HG02840 (cell line): ENCODE data around the gene NOP58.
"Not testable (repeated sequence)": the region's sequence is repeated elsewhere in the genome, so short reads cannot be mapped to it uniquely, and the experiment has no call there.

Experiments
- ATAC-seq: cut with Tn5 transposase; IDR thresholded peaks from one replicate; pipeline ENCODE4 v1.9.1; 2021; ENCODE audit warnings: mild to moderate bottlenecking, moderate library complexity, moderate number of reproducible peaks; ENCODE audit not compliant: unreplicated experiment, low FRiP score

The NOP58 gene, protein sequence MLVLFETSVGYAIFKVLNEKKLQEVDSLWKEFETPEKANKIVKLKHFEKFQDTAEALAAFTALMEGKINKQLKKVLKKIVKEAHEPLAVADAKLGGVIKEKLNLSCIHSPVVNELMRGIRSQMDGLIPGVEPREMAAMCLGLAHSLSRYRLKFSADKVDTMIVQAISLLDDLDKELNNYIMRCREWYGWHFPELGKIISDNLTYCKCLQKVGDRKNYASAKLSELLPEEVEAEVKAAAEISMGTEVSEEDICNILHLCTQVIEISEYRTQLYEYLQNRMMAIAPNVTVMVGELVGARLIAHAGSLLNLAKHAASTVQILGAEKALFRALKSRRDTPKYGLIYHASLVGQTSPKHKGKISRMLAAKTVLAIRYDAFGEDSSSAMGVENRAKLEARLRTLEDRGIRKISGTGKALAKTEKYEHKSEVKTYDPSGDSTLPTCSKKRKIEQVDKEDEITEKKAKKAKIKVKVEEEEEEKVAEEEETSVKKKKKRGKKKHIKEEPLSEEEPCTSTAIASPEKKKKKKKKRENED

DNA sequence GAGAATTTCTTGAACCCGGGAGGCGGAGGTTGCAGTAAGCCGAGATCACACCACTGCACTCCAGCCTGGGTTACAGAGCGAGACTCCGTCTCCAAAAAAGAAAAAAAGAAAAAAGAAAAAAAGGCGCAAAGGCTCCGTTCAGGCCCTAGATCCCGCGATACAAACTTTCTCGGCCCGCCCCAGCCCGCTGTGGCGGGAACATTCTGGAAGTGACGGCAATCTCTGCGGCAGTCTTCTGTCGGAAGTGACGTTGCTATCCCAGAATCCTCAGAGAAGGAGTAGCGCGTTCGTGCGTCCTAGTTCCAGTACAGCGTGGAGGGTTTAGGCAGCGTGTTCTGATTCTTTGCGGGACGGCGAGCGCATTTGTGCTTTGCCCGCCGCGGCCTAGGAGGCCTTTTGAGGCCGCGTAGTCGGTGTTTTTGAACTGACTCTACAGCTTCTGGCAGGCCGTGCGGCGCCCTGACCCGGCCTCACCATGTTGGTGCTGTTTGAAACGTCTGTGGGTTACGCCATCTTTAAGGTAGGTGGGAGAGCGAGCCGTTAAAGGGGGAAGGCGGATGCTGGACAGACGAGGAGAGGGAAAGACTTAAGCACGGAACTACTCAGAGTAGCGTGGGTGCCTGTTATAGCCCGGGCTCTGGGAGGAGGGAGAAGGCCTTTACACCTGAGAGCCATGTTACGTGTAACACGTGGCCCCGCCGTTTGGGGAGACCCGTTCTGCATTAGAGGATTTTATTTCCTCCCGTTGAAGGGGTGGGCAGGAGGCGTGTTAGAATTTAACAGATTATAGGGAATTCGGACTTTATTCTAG is at the start of gene NOP58:
Gene NOP58 (plus strand): TSS at position 297 of the 811 bp plus-strand sequence. CDS start 179 bp downstream, at position 476.
- peak; percentile 93 for ATAC-seq

GRCh38 chr2:202221873-202222272 is 43.7 kb upstream of the NOP58 start:
- no peak for ATAC-seq

DNA sequence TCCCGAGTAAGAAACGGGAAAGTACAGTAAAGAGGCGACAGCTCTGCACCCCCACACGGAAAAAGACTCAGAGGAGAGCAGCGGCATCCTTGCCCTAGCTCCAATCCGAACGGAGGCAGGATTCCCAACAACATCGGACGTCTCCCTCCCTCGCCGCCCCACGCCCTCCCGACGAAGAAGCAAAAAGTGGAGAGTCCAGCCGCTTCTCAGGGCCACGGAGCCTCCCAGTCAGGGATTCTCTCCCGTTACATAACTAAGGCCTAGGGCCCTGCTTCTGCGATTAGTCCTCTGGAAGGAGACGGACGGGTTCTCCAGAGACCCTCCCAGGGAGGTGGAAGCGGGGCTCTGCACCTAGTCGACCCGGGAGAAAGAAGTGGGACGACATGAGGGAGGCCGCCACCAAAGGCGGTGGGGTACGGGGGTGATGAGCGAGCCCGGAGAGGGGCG is 27.8 kb upstream of the NOP58 start:
- ATAC-seq: peak; percentile 26

- peak; percentile 98 for ATAC-seq
These were observed 27.0 kb upstream of the NOP58 start, which contains the start of gene SUMO1 for GRCh38 chr2:202238234-202239197. TSS of gene SUMO1 (minus strand) at chr2:202238597. CDS start at chr2:202238451, 146 bp downstream.

DNA sequence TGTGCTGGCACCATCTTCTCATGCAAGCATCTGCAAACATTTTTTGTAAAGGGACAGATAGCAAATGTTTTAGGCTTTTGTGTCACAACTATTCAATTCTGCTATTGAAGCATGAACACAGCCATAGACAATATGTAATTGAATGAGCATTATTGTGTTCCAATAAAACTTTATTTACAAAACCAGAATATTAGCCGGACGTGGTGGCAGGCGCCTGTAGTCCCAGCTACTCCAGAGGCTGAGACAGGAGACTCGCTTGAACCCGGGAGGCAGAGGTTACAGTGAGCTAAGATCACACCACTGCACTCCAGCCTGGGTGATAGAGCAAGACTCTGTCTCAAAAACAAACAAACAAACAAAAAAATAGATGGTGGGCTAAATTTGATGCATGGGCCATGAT is 17.9 kb upstream of the NOP58 start:
- ATAC-seq: not testable (repeated sequence)

GRCh38 chr2:202249521-202250253 is 15.9 kb upstream of the NOP58 start:
- no peak for ATAC-seq

GRCh38 chr2:202251494-202251893 is 14.1 kb upstream of the NOP58 start:
- no peak for ATAC-seq

- ATAC-seq: no peak
These were observed 4.0 kb upstream of the NOP58 start for GRCh38 chr2:202261531-202261930.

GRCh38 chr2:202267495-202267894 is 1.9 kb downstream of the NOP58 start:
- ATAC-seq: no peak

GRCh38 chr2:202269585-202269984 is 4.0 kb downstream of the NOP58 start:
- ATAC-seq: no peak

DNA sequence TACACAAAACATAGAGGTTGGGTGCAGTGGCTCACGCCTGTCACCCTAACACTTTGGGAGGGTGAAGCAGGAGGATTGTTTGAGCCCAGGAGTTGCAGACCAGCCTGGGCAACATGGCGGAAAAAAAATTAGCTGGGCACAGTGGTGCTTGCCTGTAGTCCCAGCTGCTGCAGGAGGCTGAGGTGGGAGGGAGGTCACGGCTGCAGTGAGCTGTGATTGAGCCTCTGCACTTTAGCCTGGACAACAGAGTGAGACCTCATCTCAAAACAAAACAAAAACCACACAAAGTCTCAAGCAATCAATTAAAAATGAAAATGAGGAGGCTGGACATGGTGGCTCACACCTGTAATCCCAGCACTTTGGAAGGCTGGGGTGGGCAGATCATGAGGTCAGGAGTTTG is 4.9 kb downstream of the NOP58 start:
- ATAC-seq: no peak

DNA sequence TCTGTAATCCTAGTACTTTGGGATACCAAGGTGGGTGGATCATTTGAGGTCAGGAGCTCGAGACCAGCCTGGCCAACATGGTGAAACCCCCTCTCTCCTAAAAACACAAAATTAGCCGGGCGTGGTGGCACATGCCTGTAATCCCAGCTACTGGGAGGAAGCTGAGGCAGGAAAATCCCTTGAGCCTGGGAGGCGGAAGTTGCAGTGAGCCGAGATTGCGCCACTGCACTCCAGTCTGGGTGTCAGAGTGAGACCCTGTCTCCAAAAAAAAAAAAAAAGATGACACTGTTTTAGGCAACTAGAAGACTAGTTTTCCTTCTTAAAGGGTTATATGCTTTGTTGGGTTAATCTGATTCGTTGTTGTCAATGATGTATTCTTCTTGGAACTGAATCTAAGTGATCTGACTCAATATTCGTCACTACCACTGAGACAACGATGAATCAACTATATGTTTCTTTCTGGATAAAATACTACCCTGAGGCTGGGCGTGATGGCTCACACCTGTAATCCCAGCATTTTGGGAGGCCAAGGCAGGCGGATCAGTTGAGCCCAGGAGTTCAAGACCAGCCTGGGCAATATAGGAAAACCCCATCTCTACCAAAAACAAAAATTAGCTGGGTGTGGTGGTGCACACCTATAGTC is 10.6 kb downstream of the NOP58 start:
- ATAC-seq: not testable (repeated sequence)

DNA sequence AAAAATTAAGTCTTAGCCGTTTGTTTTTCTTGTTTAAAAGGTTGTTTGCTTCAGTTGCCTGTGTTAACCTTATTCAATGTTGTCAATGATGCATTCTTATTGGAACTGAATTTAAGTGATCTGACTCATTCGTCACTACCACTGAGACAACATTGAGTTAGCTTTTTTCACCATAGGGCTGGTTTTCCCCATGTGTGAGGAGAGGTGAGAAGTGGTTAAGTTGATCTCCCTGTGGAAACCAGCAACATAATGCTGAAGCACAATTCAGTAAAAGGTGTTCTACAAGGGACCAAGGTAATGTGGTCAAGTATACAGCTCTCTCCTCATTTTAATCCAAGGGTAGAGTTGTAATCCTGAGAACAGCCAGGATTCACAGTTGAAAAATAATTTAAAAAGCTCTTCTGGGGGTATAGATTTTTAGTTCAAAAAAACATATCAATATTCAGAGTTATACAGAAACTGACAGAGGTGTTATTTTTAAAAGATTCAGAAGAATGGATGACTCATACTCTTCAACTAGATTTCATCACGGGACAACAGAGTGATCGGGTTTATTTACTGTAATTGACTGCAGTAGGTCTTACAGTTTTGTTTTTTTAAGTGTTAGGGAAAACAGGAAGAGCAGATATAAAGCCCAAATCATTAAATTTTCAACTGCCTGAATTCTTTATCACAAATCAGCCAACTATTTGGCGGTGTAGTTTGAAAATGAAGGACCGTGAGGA is 12.6 kb downstream of the NOP58 start:
- ATAC-seq: no peak

DNA sequence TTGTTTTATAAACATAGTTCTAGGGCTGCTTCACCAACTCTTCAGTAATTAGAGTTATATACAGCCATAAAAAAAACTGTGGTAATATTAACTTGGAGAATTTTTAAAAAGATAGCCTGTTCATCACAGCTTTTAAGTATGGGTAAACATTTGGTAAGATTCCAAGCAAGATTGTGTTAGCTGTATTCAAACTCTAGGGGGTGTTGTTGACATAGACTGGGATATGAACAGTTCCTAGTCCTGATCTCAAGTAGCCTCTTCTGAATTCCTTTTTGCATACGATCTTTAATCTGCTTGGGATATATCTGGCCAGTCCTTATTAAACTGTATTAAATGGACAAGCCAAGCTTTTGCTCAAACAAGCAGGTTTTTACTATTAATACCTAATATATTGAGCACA is 13.4 kb downstream of the NOP58 start:
- ATAC-seq: no peak

DNA sequence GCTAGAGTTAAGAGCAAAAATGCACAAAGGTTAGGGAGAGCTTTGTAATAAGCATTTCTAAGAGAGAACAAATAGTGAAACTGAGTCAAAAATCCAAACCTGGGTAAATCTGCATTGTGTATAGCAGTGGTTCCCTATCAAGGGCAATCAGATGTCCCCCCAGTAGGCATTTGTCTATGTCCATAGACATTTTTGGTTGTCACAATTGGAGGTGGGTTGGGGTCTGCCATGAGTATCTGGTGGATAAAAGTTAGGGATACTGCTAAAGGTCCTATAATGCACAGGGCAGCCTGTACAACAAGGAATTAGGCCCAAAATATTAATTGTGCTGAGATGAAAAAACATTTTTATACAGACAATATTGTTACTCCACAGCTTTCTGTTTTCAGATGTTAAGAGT is 21.0 kb downstream of the NOP58 start:
- no peak for ATAC-seq

GRCh38 chr2:202289394-202290204 is 24.0 kb downstream of the NOP58 start:
- ATAC-seq: no peak

DNA sequence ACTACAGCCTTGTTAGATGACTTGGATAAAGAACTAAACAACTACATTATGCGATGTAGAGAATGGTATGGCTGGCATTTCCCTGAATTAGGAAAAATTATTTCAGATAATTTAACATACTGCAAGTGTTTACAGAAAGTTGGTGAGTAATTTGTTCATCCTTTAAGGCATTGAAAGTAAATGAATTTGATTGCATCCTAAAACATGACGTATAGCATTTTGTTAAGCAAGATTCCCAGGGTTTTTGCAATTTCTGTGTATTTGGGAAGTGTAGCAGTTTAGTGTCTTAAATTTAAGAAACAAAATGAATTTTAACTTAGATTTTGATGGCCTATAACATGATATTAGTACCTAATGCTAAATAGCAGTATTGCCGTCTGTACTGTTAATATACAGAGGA is 24.8 kb downstream of the NOP58 start:
- no peak for ATAC-seq
